ENCODE data around the gene TM4SF20.

TM4SF20 gene

DNA sequence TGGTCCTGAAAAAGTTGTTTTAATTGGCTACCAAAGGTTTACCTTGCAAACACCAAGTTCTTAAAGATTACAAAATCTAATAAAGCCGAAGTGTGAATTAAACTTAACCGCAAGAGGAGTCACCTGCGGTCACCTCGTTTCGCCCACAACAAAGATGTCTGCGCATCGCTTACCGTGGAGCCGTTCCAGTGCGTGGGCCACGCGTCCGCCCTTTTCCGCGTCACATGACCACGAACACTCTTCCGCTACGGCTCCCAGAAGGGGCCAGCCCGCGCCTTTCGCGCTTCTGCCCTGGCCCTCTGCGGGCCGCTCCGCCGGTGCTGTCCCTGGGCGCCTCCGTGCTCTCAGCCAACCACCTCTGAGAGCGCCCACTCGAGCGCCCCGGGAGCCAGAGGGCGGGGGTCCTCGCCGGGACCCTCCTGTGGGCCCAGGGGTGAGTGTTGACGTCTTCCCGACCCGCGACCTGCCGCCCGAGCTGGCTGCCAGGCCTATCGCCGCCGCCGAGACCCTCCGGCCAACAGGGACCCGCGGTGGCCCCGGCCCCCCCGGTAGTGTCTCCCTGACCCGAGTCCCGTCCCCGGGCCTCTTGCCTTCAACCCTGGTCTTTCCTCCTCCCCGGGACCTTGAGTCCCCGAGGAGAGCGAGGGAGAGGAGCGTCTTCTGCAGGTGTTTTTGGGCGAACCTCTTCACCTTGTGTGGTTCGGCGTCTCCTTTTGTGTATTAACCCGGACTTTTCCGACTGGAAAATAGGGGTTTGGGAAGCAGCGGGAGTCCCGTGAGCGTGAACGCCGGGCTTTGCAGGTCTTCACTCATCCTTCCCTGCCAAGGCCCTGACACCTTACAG, 53.9 kb downstream of the TM4SF20 start, which contains the start of gene MFF:
TSS of gene MFF (plus strand) at position 257 of the 844 bp plus-strand sequence. CDS start 5,415 bp downstream, outside the sequence.
- DNase-seq (ENCODE audit: extremely low read depth, low read depth), result peak; percentile 74
- TF ChIP-seq, protein P1, sequence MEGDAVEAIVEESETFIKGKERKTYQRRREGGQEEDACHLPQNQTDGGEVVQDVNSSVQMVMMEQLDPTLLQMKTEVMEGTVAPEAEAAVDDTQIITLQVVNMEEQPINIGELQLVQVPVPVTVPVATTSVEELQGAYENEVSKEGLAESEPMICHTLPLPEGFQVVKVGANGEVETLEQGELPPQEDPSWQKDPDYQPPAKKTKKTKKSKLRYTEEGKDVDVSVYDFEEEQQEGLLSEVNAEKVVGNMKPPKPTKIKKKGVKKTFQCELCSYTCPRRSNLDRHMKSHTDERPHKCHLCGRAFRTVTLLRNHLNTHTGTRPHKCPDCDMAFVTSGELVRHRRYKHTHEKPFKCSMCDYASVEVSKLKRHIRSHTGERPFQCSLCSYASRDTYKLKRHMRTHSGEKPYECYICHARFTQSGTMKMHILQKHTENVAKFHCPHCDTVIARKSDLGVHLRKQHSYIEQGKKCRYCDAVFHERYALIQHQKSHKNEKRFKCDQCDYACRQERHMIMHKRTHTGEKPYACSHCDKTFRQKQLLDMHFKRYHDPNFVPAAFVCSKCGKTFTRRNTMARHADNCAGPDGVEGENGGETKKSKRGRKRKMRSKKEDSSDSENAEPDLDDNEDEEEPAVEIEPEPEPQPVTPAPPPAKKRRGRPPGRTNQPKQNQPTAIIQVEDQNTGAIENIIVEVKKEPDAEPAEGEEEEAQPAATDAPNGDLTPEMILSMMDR (IDR thresholded peaks at IDR 0.05; ENCODE audit: low read depth, low read length), result peak; percentile 12

DNA sequence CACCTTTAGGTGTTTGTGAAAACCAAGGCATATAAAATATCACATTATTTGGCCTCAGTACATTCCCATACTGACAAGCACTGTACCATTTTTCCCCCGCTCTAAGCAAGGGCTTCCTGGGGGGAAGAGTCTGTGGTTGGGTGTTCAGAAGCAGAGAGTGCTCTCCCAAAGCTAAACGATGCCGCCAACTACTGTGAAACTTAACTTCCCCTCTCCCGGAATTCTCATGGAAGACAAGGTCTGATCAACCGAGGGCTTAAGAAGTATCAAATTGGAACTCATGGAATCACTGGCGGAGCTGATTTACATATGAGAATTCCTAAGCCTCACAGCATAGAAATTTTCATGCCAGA, 54.5 kb downstream of the TM4SF20 start:
- DNase-seq (ENCODE audit: extremely low read depth, low read depth), result no peak

DNA sequence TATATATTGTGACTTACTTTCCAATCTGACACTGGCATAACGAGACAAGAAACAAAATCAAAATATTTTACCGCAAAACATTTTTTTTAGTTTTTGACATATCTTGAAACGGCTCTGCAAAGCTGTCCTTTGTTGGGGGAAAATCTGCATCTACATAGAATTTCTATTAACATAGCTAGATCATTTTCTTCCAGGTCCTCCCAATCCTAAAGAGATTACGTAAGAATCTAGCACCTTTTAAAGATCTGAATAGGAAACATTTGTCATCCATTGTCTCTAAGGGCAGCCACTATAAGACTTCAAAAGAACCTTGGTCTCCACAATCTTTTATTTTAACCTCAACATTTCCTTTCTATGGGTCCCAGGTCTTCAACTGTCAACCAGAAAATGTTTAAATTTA, 55.3 kb downstream of the TM4SF20 start:
- DNase-seq (ENCODE audit: extremely low read depth, low read depth), result no peak
- TF ChIP-seq, protein P1 (IDR thresholded peaks at IDR 0.05; ENCODE audit: low read depth, low read length), result no peak

More for the DNA sequence above, 54.5 kb downstream of the TM4SF20 start:
- TF ChIP-seq, protein P1 (IDR thresholded peaks at IDR 0.05; ENCODE audit: low read depth, low read length), result no peak

DNA sequence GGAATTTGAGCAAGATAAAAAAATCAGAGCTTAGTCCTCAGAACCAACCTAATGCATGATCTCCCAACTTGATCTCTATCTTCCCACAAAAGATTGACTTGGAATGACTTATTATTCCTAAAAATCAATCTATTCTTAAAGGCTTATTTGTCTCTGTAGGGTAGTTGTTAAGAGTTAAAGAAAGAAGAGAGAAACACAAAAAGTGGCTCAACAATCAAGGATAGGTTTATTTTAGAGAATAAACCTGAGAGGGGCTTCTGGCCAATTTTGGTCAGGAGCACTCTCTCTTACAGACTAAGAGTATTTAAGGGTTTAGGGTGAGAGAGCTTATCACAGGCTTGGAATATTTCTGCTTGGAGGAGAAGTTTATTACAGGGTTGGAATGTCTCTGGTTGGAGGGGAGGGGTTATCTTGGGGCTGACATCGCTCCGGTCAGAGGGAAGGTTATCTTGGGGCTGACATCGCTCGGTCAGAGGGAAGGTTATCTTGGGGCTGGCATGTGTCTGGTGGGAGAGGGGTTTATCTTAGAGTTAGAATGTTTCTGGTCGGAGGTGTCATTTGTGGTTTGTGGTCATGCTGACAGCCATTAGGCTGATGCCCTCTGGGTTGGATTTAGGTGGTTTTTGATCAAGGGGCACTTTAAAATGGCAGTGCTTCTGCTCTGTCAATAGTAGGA, 56.4 kb downstream of the TM4SF20 start:
- DNase-seq (ENCODE audit: extremely low read depth, low read depth), result no peak
- TF ChIP-seq, protein P1 (IDR thresholded peaks at IDR 0.05; ENCODE audit: low read depth, low read length), result no peak

DNA sequence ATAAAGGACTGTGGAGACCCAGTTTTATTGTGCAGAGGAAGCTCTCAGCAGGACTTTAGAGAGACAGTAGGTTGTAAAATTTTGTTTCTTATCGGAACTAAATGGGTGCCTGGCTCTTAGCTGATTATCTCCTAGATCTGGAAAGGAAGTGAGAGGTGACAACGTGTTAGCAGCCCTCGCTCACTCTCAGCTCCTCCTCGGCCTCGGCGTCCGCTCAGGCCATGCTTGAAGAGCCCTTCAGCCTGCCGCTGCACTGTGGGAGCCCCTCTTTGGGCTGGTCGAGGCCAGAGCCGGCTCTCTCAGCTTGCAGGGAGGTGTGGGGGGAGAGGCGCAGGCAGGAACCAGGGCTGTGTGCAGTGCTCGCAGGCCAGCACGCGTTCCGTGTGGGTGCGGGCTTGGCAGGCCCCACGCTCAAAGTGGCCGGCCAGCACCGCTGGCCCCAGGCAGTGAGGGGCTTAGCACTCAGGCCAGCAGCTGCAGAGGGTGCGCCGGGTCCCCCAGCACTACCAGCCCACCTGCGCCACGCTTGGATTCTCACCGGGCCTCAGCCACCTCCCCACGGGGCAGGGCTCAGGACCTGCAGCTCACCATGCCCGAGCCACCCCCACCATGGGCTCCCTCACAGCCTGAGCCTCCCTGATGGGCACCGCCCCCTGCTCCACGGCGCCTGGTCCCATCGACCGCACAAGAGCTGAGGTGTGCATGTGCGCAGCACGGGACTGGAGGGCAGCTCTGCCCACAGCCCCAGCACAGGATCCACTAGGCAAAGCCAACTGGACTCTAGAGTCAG, 58.6 kb downstream of the TM4SF20 start:
- TF ChIP-seq, protein P1 (IDR thresholded peaks at IDR 0.05; ENCODE audit: low read depth, low read length), result no peak
- no peak for DNase-seq (ENCODE audit: extremely low read depth, low read depth)

DNA sequence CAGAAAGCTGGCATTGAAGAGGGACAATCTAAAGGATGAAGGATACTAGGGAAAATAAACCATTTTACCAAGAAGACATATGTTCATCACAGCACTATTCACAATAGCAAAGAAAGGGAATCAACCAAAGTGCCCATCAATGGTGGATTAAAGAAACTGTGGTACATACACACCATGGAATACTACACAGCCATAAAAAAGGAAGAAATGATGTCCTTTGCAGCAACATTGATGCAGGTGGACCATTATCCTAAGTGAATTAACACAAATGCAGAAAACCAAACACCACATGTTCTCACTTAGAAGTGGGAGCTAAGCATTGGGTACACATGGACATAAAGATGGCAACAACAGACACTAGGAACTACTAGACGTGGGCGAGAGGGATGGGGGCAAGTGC, 61.3 kb downstream of the TM4SF20 start:
- TF ChIP-seq, protein P1 (IDR thresholded peaks at IDR 0.05; ENCODE audit: low read depth, low read length), result no peak

More for the DNA sequence above, 61.3 kb downstream of the TM4SF20 start:
- DNase-seq (ENCODE audit: extremely low read depth, low read depth), result no peak

Measured in AG09319 (cell line).